A549 (cell line): Measurements from ENCODE around the gene EXO1.

Experiments used
- GATA3 ChIP-seq: IDR thresholded peaks from 2 replicates; pipeline ENCODE4 v1.6.1; 2012; ENCODE audit warnings: borderline replicate concordance
- JUNB ChIP-seq: fragments of >200 bp; sonication (Bioruptor Twin); formaldehyde crosslinking; IDR thresholded peaks from 2 replicates; pipeline ENCODE4 v1.6.1; 2016
- MAFK ChIP-seq: fragments of 450-650 bp; IDR thresholded peaks from 2 replicates; pipeline ENCODE4 v1.6.1; 2014; ENCODE audit not compliant: partially characterized antibody
- TF ChIP-seq, protein P1 (sequence below): fragments of >200 bp; sonication (Bioruptor Twin); formaldehyde crosslinking; IDR thresholded peaks from 3 replicates; pipeline ENCODE4 v1.5.1; 2016

DNA sequence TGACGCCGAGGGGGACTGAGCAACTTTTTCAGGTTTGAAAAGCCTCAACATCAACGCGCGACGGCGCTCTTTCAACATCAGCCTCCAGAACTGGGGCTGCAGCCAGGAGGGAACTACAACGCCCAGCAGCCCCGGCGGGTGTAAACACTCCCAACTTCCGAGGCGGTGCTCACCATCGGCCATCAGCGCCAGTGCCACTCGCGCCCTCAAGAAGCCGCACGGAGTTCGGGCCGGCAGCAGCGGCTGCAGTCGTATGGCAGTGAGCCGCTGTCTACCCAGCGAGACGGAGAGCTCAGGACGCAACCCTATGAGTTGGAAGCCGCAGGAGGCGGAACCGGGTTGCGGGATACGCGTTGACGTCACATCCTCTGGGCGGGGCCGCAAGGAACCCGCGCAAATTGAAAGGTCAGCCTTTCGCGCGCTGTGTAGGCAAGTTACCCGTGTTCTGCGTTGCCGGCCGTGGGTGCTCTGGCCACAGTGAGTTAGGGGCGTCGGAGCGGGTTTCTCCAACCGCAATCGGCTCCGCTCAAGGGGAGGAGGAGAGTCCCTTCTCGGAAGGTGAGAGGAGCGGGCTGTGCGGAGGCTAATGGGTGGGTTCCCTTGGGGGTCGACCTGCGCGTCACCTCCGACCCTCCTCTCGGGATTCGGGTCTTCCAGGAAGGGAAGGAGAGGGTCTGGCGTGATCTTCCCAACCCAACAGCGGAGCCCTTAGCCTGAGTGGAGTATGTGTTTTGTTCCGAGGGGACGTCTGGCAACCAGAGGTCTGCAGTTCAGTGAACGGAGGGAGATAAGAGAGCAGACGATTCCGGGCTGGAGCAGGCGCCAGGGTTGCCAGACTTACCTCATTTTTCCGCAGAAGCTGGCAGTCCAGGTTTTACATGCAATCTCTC is at the start of gene EXO1:
- TF ChIP-seq, protein P1, sequence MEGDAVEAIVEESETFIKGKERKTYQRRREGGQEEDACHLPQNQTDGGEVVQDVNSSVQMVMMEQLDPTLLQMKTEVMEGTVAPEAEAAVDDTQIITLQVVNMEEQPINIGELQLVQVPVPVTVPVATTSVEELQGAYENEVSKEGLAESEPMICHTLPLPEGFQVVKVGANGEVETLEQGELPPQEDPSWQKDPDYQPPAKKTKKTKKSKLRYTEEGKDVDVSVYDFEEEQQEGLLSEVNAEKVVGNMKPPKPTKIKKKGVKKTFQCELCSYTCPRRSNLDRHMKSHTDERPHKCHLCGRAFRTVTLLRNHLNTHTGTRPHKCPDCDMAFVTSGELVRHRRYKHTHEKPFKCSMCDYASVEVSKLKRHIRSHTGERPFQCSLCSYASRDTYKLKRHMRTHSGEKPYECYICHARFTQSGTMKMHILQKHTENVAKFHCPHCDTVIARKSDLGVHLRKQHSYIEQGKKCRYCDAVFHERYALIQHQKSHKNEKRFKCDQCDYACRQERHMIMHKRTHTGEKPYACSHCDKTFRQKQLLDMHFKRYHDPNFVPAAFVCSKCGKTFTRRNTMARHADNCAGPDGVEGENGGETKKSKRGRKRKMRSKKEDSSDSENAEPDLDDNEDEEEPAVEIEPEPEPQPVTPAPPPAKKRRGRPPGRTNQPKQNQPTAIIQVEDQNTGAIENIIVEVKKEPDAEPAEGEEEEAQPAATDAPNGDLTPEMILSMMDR: peak; percentile 64
- TF ChIP-seq JUNB: no peak
- peak; percentile 89 for TF ChIP-seq MAFK
- no peak for TF ChIP-seq GATA3
